Mesodermal cell (in vitro differentiated cells): ENCODE measurements around the gene ATRN. TPM values are rescaled to one million over a fixed set of nuclear protein-coding genes. Genes with fewer than 3 reads are reported as not detected.
"Not testable (repeated sequence)": the region's sequence is repeated elsewhere in the genome, so short reads cannot be mapped to it uniquely, and the experiment has no call there.

Experiments used
- H3K27ac ChIP-seq: 2 replicates; pipeline ENCODE4 v1.7.0; 2013; ENCODE audit warnings: mild to moderate bottlenecking, low read depth, low read length, moderate library complexity; ENCODE audit not compliant: severe bottlenecking
- H3K36me3 ChIP-seq: 2 replicates; pipeline ENCODE4 v1.7.1; 2013; ENCODE audit warnings: mild to moderate bottlenecking, low read length, moderate library complexity; ENCODE audit not compliant: control insufficient read depth, insufficient read depth
- H3K4me1 ChIP-seq: one replicate; pipeline ENCODE4 v1.7.1; 2013; ENCODE audit warnings: mild to moderate bottlenecking, low read length; ENCODE audit not compliant: insufficient read depth, control insufficient read depth, poor library complexity, severe bottlenecking
- H3K4me3 ChIP-seq: 2 replicates; pipeline ENCODE4 v1.7.0; 2013; ENCODE audit warnings: low read length, control low read depth, mild to moderate bottlenecking; ENCODE audit not compliant: insufficient read depth, poor library complexity, severe bottlenecking; ENCODE audit errors: extremely low read depth
- H3K9me3 ChIP-seq: 2 replicates; pipeline ENCODE4 v1.7.1; 2013; ENCODE audit warnings: mild to moderate bottlenecking, low read length, moderate library complexity; ENCODE audit not compliant: control insufficient read depth
- WGBS, 2 experiments: methylation state at CpG; one replicate each; pipeline ENCODE4 v1.1.5; 2013; ENCODE audit warnings: missing lambda C conversion rate in 2 of 2; ENCODE audit not compliant: insufficient coverage in 2 of 2; 5-methylcytosine and 5-hydroxymethylcytosine counted together
- polyA plus RNA-seq, 2 experiments: library from polyadenylated mRNA; stranded (reverse); fragments of 50-300 nt; gene quantifications; one replicate each; pipeline ENCODE4 v1.2.3, GENCODE V29; 2013

The ATRN gene
- 25.8 TPM for polyA plus RNA-seq (2013, experiment 1 of 2)
- 23.9 TPM for polyA plus RNA-seq (2013, experiment 2 of 2)

DNA sequence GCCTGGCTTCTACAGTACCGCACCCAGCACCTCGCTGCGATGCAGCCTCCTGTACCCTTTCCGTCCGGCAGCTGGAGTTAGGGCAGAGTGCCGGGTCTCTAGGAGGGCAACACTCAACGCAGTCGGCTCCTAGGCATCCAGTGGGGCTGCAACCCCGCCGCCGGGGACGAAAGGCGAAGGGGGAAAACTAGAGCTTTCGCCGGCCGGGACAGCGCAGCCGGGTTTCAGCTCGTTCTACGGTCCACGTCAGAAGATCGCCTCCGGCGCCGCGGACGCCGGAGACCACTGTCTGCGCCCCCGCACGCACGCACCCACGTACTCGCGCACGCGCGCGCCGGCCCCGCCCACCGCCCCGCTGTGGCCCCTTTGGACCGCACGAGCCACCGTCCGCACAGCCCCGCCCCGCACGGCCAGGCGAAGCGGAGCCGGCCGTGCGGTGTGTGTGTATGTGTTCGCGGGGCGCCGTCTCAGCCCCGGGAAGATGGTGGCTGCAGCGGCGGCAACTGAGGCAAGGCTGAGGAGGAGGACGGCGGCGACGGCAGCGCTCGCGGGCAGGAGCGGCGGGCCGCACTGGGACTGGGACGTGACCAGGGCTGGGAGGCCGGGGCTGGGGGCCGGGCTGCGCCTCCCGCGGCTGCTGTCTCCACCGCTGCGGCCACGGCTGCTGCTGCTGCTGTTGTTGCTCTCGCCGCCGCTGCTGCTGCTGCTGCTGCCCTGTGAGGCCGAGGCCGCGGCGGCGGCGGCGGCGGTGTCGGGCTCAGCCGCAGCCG, at the start of gene ATRN:
TSS of gene ATRN (plus strand) at position 392 of the 770 bp plus-strand sequence. CDS start at position 482, 90 bp downstream.
- Histone ChIP-seq H3K9me3 (no peaks in the 10 kb centered on the region), H3K4me3 (peak within 1 kb of the TSS; percentile 85), H3K4me1 (peaks cover 9% of the 10 kb centered on the region), H3K36me3 (no peaks in the 10 kb centered on the region), H3K27ac (peak within 1 kb of the TSS; percentile 60)
- WGBS, 2 experiments = 0 to 1% methylated on average over 63 to 87 of the region's 95 CpGs

DNA sequence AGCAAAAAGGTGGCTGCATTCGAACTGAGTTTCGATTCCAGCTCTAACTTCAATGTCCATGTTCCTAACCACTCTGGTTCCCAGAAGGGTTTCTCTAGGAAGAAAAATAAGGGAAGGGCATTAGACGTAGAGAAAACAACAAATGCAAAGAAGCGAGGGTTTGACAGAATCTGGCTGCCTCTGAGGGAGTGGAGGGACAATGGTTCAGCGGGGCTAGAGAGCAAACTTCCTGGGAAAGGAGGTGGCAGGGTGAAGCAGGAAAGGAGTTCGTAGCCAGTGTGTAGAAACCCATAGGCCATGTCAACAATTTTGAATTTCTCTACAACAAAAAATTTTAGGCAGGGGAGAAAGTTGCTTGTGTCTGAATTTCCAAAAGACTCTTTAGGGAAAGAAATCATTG, 48.8 kb upstream of the ATRN start:
- H3K4me3 ChIP-seq = no peak overlapping the region
- H3K4me1 ChIP-seq = no peaks in the 10 kb centered on the region
- WGBS, 2 experiments = 76 to 86% methylated on average over 3 of the region's 6 CpGs
- no peaks in the 10 kb centered on the region for H3K9me3 ChIP-seq
- no peaks in the 10 kb centered on the region for H3K36me3 ChIP-seq
- no peak overlapping the region for H3K27ac ChIP-seq

DNA sequence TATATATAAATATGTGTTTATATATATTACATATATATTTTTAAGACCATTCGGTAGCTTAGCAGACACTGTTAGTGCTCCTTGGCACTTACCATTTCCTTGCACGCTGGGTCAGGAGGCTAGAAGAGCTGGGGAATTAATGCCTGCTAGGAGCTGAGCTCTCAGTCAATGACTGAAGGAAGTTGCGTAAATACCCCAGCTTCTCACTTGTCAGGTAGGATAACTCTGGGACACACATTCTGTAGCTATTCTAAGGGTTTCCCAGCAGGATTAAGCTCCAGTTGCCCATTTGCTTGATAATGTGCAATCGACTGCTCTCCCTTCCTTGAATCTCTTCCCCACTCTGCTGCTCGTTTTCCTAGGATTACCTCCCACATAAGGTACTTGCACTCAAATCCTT, 47.7 kb upstream of the ATRN start:
- Histone ChIP-seq H3K4me1 (no peaks in the 10 kb centered on the region), H3K36me3 (no peaks in the 10 kb centered on the region), H3K27ac (no peak overlapping the region), H3K9me3 (no peaks in the 10 kb centered on the region), H3K4me3 (no peak overlapping the region)
- WGBS, 2 experiments = 70 to 82% methylated on average over 3 to 4 of the region's 5 CpGs

DNA sequence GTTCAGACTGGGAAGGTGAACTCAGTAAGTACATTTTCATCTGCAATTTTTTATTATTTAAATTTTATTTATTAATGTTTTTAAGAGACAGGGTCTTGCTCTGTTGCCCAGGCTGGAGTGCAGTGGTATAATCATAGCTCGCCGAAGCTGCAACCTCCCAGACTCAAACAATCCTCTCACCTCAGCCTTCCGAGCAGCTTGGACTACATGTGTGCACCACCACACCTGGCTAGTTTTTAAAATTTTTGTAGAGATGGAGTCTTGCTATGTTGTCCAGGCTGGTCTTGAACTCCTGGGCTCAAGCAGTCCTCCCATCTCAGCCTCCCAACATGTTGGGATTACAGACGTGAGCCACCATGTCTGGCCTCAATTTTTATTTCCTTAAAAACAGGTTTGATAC, 44.1 kb upstream of the ATRN start:
- not testable (repeated sequence) for H3K36me3 ChIP-seq, H3K4me3 ChIP-seq, H3K4me1 ChIP-seq, H3K27ac ChIP-seq, H3K9me3 ChIP-seq
- WGBS, 2 experiments = 100% methylated on average over 1 of the region's 4 CpGs; no CpG with 5 or more reads in 1 of the 2 experiments

DNA sequence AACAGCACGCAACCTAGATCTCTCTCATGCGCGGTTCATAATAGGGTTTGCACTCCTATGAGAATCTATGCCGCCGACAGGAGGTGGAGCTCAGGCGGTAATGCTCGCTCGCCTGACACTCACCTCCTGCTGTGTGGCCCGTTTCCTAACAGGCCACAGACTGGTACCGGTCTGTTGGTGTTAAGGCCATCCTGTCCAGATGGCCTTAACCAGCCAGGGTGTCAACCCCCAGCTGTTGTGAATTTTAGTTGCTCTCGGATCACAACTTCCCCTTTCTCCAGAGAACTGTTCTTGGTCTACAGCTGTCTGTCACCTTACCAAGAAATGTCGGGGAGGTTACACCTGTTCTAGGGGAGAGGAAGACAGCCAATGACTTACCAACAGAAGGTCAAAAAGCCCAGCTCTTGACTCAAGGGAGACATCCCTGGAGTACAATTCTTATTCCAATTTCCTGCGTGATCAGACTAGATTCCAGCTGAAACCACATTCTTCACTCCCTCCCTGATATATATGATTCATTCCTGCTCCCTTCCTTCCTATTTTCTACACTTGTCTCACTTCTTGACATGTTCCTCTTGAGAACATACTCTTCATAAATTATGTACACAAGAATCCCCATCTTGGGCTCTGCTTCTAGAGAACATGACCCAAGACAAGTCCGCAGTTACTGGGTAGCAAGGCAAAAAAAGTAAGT, 40.3 kb upstream of the ATRN start:
- no peaks in the 10 kb centered on the region for H3K36me3 ChIP-seq
- 93 to 95% methylated on average over 12 to 13 of the region's 14 CpGs for WGBS, 2 experiments
- H3K4me1 ChIP-seq = no peaks in the 10 kb centered on the region
- H3K27ac ChIP-seq = no peak overlapping the region
- no peaks in the 10 kb centered on the region for H3K9me3 ChIP-seq
- H3K4me3 ChIP-seq = no peak overlapping the region

DNA sequence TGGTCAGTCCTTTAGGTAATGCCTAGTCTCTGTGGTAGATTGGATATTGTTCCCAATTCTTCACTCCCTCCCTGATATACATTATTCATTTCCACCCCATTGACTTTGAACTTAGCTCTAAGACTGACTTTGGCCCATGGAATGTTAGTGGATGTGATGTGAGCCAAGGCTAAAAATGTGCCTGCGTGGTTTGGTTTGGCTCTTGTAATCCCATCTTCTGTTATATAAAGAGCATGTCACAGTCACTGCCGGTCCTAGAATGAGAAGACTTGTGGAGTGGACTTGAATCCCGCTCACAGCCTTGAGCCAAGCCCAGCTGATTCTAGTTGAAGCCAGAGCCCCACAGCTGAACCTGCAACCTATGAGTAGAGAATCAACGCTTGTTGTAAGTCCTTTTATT, 39.7 kb upstream of the ATRN start:
- Histone ChIP-seq H3K4me1 (no peaks in the 10 kb centered on the region), H3K36me3 (no peaks in the 10 kb centered on the region), H3K9me3 (no peaks in the 10 kb centered on the region), H3K4me3 (no peak overlapping the region), H3K27ac (no peak overlapping the region)
- 86 to 94% methylated on average over 2 to 4 of the region's 4 CpGs for WGBS, 2 experiments

DNA sequence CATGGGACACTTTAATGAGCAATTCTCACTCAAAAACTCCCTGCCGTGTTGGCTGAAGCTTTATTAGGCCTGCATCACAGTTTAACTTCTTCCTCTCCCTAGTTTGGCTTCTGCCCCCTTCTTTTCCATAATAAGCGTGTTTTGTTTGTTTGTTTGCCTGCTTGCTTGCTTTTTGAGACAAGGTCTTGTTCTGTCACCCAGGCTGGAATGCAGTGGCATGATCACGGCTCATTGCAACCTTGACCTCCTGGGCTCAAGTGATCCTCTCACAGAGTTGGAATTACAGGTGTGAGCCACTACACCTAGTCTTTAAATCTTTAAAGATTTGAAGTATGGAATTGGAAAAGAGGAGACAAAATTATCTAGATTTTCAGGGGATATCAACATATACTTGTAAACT, 38.0 kb upstream of the ATRN start:
- Histone ChIP-seq H3K4me3 (no peak overlapping the region), H3K4me1 (no peaks in the 10 kb centered on the region), H3K9me3 (no peaks in the 10 kb centered on the region), H3K27ac (no peak overlapping the region), H3K36me3 (no peaks in the 10 kb centered on the region)
- 83 to 89% methylated on average over 2 to 3 of the region's 3 CpGs for WGBS, 2 experiments

DNA sequence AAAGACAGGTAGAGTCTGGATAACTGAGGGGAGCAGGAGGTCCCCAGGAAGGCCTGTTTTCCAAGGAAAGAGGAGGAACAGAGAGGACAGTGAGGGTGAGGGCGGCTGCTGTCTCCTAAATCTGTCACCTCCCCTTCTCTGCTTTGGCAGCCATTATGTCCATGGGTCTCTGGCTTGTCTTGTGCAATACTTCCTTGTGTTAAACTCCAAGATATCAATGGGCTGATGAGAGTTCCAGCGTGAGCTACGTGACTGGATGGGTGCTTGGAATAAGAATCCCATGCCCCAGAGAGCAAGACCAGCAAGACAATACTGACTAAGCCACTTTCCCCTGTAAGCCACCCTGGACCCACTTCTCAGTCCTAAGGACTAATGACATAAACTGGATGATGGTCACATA, 37.1 kb upstream of the ATRN start:
- 92 to 93% methylated on average over 2 to 3 of the region's 3 CpGs for WGBS, 2 experiments
- H3K27ac ChIP-seq = no peak overlapping the region
- no peaks in the 10 kb centered on the region for H3K36me3 ChIP-seq
- H3K4me3 ChIP-seq = no peak overlapping the region
- H3K4me1 ChIP-seq = no peaks in the 10 kb centered on the region
- no peaks in the 10 kb centered on the region for H3K9me3 ChIP-seq

DNA sequence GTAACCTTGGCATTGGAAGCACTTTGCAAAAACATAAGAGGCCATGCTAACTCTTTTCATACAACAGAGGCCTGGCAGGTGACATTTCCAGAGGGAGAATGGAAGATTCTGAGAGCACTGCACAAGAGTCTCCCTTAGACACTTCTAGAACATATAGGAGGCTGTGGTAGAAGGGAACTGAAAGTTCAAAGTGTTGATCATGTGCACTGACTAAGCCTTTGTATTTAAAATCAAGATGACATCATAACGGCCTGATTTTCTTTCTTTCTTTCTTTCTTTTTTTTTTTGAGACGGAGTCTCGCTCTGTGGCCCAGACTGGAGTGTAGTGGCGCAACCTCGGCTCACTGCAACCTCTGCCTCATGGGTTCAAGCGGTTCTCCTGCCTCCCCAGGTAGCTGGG, 36.6 kb upstream of the ATRN start:
- Histone ChIP-seq H3K36me3 (no peaks in the 10 kb centered on the region), H3K4me3 (no peak overlapping the region), H3K4me1 (no peaks in the 10 kb centered on the region), H3K9me3 (no peaks in the 10 kb centered on the region), H3K27ac (no peak overlapping the region)
- 82 to 98% methylated on average over 6 of the region's 6 CpGs for WGBS, 2 experiments

DNA sequence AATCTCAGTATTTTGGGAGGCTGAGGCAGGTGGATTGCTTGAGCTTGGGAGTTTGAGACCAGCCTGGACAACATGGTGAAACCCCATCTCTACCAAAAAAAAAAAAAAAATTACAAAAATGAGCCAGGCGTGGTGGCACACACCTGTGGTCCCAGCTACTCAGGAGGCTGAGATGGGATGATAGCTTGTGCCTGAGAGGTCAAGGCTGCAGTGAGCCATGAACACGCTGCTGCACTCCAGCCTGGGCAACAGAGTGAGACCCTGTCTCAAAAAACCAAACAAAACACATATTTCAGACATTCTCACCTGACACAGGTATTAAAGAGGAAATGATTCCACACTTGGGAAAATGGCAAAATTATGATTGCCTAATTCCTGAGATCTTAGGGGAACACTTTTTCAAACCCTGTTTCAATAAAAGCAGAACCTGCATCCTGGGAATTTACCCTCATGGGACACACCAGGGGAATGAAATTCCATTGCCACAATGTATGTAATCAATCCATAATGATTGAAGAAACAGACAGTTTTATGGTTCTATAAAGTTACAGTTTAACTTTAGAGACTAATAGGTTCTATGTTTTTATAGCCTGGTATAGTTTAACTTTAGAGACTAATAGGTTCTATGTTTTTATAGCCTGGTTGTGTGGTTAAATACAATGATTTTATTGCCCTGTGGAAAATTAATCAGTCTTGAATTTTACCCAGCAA, 33.8 kb upstream of the ATRN start:
- Histone ChIP-seq H3K4me3 (no peak overlapping the region), H3K9me3 (no peaks in the 10 kb centered on the region), H3K4me1 (no peaks in the 10 kb centered on the region), H3K36me3 (no peaks in the 10 kb centered on the region), H3K27ac (no peak overlapping the region)
- 79 to 80% methylated on average over 1 to 2 of the region's 2 CpGs for WGBS, 2 experiments
